ENCODE measurements around the gene PDZD2.

GRCh38 chr5:31593665-31594064 is 45.3 kb upstream of the PDZD2 start:
- TF ChIP-seq POLR2A (IDR thresholded peaks at IDR 0.05), result no peak
- no peak for TF ChIP-seq CTCF (IDR thresholded peaks at IDR 0.05)
